ENCODE data around the gene ZNF197. TPM values are rescaled to one million over a fixed set of nuclear protein-coding genes. Genes with fewer than 3 reads are reported as not detected.
"Not testable (repeated sequence)": the region's sequence is repeated elsewhere in the genome, so short reads cannot be mapped to it uniquely, and the experiment has no call there.

ZNF197 gene
- total RNA-seq, 1 donor from 2014 or later, result 28.8 TPM

DNA sequence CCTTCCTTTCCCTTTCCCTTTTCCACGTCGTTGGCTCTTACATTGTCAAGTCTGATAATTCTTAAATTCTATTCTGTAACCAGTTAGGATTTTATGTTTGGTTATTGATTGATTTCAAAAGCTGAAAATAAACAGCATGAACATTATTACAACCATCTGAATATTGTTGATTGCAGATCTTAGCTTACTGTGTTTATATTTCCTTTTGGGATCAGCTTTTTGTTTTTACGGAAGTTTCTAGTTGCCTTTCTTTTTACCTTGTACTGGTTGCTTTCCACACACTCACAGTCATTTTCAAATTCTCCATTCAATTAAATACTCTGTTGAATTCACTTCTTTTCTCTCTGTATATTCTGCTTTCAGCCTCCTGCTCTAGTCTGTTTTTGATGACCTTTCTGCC is 40.3 kb downstream of the ZNF197 start:
- DNase-seq, result no peak

DNA sequence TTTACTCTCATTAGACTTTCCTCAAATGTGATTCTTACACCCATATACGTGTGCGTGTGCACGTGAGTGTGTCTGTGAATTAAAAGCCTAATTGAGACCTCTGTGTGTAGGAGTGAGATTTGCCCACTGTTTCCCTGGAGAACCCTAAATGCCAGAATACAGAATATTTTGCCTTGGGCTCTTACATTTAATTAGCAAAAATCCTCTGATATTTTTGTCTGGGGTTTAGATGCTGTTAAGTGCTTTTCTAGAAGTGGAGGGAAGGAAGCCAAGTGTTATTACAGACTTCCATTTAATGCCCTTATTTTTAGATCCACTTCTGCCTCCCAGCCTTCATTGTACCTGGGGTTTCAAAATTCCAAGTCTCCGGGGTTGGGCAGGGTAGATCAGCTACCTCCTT is 41.5 kb downstream of the ZNF197 start:
- no peak for DNase-seq

DNA sequence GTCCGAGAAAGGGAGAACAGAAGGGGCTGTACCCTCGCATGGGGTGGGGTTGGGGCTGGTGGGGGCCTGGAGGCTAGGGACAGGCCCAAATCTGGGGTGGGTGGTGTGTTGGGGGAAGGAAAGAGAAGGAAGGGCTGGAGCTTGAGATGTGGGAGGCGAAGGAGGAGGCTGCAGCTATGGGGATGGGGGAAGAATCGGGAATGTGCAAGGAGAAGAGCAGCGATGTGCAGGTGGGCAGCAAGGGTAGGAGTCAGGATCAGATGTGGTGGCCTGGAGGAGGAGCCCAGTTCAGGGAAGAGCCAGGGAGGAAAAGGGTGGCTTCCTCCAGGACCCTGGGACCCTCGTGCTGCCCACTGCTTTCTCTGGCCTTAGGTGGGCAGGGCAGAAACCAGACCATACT is 44.9 kb downstream of the ZNF197 start:
- DNase-seq, result no peak

DNA sequence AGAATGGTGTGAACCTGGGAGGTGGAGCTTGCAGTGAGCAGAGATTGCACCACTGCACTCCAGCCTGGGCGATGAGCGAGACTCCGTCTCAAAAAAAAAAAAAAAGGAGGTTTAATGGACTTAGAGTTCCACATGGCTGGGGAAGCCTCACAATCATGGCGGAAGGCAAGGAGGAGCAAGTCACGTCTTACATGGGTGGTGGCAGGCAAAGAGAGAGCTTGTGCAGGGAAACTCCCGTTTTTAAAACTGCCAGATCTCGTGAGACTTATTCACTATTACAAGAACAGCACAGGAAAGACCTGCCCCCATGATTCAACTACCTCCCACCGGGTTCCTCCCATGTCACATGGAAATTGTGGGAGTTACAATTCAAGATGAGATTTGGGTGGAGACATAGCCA is 48.6 kb downstream of the ZNF197 start:
- not testable (repeated sequence) for DNase-seq

DNA sequence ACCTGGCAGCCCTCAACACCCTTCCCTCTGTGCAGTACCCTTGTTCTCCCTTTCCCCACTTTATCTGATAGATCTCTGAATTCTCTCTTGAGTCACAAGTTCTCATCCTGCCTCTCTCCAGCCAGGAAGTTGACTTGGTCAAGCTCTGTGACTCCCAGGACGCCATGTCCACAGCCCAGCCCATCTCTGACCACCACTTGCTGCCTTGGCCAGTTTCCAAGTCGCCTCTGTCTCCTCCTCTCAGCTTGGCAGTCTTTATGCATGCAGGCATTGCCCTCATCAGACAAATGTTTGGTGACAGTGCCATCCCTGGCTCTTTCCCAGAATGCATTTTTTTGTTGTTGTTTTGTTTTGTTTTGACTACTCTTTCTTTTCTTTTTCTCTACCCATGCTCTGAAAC is 49.4 kb downstream of the ZNF197 start:
- DNase-seq, result no peak

DNA sequence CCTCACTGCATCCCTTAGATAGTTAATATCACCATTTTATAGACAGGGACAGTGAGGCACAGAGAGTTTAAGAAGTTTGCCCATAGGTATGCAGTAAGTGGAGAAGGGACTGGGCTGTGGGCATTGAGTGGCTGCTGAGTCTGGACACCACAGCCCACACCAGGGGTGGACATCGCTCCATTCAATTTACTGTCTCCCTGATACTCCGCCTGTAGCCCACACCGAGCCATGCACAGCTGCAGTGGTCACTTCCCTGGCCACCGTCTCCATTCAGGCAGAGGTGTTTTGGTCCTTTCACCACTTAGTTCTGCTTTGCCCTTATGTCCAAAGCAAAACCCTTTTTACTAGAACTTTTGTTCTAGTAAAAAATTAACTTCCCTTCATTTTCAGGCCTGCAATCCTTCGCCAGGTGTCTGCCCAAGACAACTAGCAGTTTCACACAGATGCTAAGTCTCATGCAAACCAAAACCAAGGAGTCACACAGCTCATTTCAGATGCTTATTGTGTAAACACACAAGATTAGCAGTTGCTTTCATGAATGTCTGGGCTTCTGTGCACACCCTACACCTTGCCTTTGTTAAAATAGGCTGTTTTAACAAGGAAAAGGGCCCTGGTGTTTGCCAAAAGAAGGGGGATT is 53.8 kb downstream of the ZNF197 start:
- DNase-seq, result no peak

DNA sequence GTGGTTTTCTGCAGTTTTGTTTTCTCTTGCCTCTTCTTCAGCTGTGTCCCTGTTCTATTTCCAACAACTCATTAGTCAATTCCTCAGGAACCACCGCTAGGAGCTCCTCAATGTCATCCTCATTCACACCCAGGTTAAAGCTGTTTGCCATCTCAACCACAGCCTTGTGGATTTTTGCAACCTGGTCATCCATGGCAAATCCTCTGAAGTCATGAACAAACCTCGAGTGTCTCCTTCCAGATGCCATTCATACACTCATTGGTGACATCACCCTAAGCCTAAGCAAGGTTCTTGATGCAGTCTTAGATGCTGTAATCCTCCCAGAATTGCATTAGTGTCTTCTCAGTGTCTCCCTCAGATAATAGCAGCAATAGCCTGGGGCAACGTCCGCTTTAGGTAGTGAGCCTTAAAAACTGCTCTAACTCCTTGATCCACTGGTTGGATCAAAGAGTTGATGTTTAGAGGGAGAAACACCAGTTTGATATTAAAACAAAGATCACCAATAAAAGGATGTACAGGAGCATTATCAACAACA is 56.2 kb downstream of the ZNF197 start:
- DNase-seq, result no peak

DNA sequence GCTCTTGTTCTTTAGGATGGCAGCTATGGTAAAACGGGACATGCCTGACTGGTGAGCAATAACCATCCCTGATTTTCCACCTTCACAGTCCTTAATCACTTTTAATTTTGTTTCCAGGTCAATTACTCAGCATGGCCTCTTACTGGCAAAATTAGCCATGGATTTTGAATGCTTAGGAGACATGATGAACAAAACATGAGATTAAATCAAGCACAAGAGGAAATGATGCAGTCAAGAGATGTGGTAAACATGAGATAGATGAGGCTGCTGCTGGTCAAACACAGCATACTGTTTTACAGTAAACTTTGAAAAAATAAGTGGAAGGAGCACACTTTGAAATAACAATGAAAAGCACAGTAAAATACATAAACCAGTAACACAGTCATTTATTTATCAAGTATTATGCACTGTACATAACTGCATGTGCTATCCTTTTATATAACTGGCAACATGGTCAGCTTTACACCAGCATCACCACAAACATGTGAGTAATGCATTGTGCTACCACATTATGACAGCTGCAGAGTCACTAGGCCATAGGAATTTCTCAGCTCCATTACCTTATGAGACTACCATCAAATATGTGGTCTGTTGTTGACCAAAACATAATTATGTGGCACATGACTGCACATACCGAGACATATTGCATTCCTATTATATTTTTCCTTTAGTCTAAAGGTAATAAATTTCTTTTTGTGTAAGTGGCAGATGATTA is 57.5 kb downstream of the ZNF197 start:
- DNase-seq, result no peak

DNA sequence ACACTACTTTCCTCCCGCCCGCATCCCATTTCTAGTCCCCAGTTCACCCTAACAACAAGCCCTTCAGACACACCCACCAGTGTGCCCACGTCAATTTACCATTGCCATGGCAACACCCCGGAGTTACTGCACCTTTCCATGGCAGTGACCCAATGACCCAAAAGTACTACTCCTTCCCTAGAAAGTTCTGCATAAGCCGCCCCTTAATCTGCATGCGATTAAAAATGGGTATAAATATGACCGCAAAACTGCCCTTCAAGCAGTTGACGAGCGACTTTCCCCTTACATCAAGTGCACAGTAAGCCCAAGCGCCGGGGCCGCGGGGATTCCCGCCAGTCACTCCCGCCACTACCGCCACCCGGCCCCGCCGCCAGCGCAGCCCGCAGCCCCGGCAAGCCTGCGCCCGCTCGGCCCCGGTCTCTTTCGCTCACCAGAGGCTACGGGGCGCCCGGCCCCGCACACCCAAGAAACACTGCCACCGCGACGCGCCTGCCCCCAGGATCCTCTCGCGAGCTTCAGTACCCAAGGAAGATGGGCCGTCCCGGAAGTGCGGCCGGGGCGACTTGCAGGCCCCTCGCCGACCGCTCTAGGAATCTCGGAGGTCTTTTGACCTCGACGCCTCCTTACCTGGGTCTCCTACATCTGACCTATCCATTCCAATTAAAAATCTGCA is 60.4 kb downstream of the ZNF197 start:
- peak; percentile 89 for DNase-seq

DNA sequence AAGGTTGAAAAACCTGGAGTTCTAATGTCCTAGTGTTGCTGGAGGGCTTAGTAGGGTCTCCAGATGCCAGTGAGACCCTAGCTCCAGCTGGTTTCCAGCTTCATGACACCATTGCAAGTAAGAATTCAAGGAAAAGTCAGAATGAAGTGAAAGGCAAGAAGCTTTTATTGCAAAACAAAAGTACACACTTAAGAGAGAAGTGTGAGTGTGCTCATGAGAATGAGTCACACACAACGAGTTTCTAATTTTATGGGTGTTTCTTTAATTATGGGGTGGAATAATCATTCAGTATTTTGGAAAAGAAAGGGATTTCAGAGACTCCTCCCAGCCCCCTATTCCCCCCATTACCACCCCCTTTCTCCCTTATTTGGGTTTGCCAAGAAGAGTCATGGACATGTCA is 63.1 kb downstream of the ZNF197 start:
- no peak for DNase-seq

Other genes starting within 250 kb of the ZNF197 start
- 23.4 TPM for gene ZNF445, start 147.4 kb upstream of the ZNF197 start, total RNA-seq
- gene ZKSCAN7, start 69.8 kb upstream of the ZNF197 start, total RNA-seq, result 9.1 TPM
- gene ZNF660, start 40.1 kb upstream of the ZNF197 start, total RNA-seq, result 3.4 TPM
- gene ZNF35, start 23.7 kb downstream of the ZNF197 start, total RNA-seq, result 13.6 TPM
- gene ZNF502, start 87.6 kb downstream of the ZNF197 start, total RNA-seq, result 10.5 TPM
- gene ZNF501, start 104.6 kb downstream of the ZNF197 start, total RNA-seq, result 10.6 TPM
- gene KIAA1143, start 136.6 kb downstream of the ZNF197 start, total RNA-seq, result 31.8 TPM
- gene KIF15, start 136.8 kb downstream of the ZNF197 start, total RNA-seq, result 8.8 TPM
- 9.7 TPM for gene TMEM42, start 236.9 kb downstream of the ZNF197 start, total RNA-seq
- not detected for gene TGM4, start 249.6 kb downstream of the ZNF197 start, total RNA-seq